Measurements from ENCODE around the gene TIGAR.

The TIGAR gene, protein sequence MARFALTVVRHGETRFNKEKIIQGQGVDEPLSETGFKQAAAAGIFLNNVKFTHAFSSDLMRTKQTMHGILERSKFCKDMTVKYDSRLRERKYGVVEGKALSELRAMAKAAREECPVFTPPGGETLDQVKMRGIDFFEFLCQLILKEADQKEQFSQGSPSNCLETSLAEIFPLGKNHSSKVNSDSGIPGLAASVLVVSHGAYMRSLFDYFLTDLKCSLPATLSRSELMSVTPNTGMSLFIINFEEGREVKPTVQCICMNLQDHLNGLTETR

DNA sequence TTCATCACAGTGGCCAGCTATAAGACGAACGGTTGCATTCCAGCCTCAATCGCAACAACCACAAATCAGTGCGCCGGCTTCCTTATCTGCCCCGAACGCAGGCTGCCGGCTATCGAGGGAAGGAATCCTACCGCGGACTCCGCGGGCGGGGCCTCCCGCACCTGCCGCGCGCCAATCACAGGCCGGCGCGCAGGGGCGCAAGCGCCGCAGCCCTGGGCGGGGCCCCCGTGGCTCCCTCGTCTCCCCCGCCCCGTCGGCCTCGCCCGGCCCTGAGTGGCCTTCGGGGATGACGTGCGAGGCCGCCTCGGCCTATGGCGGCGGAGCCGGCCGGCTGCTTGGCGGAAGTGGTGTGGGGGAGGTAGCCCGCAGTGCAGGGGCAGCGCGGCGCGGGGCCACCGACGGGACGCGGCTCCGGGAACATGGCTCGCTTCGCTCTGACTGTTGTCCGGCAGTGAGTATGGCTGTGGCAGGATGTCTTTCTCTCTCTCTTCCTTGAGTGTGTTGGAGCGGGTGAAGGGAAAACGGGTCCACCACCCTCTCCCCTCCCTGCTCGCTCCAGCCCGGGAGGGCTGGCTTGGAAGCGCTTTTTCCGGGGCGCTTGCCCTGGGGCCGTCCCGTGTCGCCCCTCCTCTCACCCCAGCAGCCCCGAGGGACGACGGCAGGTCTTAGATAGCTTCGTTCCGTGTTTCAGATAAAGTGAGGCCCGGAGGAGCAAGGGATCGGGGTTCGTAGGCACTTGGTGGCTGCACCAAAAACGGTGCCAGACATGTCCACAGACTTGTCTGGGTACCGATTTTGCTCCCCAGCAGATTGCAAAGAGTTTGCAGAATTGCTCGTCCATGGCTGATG is at the start of gene TIGAR:
Gene TIGAR (plus strand): TSS at position 361 of the 849 bp plus-strand sequence. CDS start 59 bp downstream, at position 420.
- DNase-seq (ENCODE audit: low spot score) = peak; percentile 94

DNA sequence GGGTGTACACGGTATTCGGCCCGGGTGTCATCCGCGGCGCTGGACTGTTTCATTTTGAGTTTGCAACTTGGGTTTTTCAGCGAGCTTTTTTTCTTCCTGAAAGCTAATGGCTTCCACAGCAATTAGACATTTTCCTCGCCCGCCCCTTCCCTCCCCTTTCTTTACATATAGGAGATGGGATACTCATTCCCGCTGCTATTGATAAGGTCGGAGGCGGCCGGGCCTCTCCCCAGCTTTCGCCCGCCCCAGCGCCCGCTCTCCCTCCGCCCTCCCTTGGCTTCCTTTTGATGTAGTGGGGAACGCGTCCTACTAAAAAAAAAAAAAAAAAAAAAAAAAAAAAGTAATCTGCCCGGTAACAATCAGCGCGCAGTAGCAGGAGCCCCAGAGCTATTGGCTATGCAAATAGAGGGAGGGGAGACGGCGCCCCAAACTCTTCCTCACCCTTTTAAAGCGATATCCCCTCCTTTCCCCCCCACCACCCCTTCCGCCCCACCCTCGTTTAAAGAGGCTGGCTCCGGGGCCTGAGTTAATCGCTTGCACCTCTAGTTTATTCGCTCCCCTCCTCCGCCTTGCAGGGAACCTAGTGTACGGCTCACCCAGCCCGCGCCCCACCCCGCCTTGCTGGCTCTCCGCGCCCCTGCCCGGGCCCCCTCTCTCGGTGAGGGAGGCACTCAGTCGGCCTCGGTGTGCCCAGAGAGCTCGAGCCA is 49.1 kb upstream of the TIGAR start:
- no peak for DNase-seq (ENCODE audit: low spot score)

DNA sequence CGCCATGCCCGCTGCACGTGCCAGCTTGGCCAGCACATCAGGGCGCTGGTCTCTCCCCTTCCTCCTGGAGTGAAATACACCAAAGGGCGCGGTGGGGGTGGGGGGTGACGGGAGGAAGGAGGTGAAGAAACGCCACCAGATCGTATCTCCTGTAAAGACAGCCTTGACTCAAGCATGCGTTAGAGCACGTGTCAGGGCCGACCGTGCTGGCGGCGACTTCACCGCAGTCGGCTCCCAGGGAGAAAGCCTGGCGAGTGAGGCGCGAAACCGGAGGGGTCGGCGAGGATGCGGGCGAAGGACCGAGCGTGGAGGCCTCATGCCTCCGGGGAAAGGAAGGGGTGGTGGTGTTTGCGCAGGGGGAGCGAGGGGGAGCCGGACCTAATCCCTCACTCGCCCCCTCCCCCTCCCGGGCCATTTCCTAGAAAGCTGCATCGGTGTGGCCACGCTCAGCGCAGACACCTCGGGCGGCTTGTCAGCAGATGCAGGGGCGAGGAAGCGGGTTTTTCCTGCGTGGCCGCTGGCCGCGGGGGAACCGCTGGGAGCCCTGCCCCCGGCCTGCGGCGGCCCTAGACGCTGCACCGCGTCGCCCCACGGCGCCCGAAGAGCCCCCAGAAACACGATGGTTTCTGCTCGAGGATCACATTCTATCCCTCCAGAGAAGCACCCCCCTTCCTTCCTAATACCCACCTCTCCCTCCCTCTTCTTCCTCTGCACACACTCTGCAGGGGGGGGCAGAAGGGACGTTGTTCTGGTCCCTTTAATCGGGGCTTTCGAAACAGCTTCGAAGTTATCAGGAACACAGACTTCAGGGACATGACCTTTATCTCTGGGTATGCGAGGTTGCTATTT is 48.4 kb upstream of the TIGAR start:
- no peak for DNase-seq (ENCODE audit: low spot score)

DNA sequence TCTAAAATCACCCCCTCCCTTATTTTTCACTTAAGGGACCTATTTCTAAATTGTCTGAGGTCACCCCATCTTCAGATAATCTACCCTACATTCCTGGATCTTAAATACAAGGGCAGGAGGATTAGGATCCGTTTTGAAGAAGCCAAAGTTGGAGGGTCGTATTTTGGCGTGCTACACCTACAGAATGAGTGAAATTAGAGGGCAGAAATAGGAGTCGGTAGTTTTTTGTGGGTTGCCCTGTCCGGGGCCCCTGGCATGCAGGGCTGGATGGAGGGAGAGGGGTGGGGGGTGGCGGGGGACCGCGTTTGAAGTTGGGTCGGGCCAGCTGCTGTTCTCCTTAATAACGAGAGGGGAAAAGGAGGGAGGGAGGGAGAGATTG is 47.8 kb upstream of the TIGAR start:
- no peak for DNase-seq (ENCODE audit: low spot score)

DNA sequence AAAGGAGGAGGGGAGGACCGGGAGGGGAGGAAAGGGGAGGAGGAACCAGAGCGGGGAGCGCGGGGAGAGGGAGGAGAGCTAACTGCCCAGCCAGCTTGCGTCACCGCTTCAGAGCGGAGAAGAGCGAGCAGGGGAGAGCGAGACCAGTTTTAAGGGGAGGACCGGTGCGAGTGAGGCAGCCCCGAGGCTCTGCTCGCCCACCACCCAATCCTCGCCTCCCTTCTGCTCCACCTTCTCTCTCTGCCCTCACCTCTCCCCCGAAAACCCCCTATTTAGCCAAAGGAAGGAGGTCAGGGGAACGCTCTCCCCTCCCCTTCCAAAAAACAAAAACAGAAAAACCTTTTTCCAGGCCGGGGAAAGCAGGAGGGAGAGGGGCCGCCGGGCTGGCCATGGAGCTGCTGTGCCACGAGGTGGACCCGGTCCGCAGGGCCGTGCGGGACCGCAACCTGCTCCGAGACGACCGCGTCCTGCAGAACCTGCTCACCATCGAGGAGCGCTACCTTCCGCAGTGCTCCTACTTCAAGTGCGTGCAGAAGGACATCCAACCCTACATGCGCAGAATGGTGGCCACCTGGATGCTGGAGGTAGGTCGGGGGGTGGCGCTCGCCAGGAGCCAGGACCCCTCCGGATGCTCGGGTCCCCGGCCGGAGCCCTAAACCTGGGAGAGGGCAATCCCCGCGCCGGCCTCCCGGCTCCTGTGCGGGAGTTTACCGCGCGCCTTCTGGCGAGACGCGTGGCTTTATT is 47.2 kb upstream of the TIGAR start, which contains the start of gene CCND2:
Gene CCND2 (plus strand): TSS at position 111 of the 744 bp plus-strand sequence. CDS start 279 bp downstream, at position 390.
- DNase-seq (ENCODE audit: low spot score) = no peak

DNA sequence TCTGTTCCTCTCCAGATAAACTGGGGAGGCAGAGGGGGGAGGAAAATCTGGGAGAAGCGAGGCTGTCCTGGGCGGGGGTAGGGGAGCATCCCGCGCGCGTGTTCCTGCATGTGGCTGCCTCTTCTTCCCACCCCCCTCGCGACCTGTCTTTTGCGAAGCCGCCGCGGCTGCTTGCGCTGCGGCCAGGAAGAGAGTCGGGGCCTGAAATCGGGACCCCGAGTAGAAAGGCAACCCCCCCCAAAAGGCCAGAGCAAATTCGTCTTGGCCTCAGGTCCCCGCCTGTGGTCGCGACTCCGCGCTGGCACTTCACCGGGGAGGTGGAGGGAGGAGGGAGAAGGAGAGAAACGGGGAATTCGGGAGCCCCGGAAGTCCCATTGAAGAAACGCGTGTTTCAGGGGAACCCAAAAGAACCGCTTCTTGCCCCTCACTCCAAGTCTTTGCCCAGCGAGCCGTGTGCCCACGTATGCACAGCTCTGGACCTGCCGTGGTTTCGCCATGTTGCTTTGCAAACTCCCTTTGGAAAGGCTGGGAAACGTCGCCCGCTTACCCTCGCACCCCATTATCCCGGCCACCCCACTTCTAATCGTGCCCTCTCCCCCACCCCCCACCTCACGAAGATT is 46.5 kb upstream of the TIGAR start:
- DNase-seq (ENCODE audit: low spot score) = no peak

DNA sequence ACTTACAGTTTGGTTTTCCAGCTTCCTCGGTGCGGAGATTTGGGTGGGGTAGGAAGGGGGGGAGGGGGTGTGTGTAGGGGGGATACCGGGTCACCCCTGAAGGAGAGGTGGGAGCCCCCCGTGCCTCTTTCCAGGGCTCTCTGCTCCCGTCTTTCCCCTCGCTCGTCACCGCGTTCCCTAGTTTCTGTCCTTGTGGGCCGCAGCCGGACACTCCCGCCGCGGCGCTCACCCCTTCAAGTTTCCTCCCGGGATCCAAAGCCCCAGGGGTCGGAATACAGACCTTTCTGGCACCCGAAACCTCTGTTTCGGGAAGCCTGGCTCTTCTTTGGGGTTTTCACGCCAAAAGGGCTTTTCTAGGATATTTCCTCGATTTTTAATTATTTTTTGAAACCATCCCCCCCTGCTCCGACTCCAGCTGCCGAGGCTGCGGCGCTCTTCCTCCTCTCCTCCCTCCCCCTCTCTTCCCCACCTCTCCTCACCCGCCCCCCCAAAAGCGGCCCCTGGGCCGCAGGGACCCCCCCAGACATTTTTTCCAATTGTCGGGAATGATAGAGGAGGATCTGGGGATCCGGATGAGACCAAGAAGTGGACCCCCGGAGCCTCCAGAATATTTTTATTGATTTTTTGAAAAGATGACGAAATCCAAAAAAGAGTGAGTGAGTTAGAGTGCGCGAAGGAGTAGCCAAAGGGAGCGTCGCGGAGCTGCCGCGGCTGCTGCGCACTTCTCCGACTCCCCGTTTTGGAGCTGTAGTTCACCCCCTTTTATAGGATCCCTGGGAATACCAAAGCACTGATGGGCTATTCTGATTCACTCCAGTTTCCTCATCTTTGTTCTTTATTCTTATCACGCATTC is 45.8 kb upstream of the TIGAR start:
- DNase-seq (ENCODE audit: low spot score) = no peak

DNA sequence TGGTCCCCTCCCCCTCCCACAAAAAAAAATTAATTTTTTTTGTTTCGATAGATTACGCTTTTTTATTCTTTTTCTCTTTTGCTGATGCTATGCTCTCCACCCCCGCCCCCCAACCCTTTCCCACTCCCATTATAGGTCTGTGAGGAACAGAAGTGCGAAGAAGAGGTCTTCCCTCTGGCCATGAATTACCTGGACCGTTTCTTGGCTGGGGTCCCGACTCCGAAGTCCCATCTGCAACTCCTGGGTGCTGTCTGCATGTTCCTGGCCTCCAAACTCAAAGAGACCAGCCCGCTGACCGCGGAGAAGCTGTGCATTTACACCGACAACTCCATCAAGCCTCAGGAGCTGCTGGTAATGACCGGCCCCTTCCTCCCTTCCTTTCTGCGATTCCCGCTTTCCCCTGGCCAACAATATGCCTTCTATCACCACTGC is 45.1 kb upstream of the TIGAR start:
- no peak for DNase-seq (ENCODE audit: low spot score)

DNA sequence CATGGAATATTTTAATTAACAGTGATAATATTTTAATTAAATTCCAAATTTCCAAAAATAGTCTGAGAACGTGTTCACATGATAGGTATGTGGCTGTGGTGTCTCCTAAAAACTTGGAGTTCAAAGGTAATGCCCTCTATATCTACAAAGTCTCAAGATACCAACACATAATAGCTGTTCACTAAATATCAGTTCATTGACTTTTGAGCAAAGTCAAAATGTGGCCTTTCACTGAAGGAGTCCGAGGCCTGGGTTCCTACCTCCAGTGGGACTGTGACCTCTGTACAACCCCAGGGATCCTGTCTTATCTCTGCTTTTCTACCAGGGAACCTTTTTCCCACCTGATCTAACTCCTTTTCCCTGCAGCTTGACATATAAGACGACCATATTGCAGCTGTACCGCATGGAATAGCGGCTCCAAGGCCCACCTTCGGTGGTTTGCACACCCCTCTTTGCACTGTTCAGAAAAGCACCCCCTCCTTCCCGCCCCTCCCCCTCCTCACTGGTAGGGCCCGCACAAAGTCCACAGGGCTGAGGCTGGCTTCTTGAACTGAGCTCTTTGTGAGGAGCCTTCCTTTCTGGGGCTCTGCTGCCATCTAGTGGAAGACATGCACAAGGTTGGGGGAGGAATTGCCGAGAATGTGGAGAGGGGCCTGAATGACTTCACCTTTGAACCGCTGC is 44.3 kb upstream of the TIGAR start:
- DNase-seq (ENCODE audit: low spot score) = peak; percentile 89

DNA sequence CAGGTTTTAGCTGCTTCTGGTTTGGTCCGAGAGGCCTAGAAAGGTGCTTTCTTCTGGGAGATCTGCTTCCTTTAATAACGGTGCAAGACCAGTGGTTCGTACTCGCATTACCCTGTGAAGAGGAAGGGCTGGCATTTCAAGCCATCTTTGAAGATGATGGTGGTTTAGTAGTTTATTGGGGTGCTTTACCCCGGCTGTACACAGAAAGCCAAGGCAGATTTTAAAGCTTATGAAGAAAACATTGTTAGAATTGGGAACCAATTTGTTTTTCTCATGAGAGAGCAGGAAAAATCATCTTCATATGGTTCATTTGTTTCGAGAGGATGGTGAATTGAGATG is 43.8 kb upstream of the TIGAR start:
- no peak for DNase-seq (ENCODE audit: low spot score)

DNA sequence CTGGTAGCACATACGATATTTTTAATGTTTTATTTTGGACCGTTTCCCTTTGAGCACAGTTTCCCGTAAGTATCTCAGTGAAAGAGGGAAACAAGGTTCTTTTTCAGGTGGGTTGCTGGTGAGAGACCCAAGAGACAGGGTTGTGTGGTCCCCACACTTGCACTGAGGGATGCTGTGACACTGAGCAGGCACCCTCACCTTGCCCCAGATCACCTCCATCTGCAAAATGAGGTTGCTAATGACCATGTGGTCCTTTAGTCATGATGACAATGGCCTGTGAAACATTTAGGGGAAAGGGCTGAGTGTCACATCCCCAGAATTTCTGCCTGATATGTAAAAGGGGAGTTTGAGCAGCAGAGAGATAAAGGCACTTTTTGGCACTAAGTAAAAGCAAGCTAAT is 43.2 kb upstream of the TIGAR start:
- DNase-seq (ENCODE audit: low spot score) = no peak

DNA sequence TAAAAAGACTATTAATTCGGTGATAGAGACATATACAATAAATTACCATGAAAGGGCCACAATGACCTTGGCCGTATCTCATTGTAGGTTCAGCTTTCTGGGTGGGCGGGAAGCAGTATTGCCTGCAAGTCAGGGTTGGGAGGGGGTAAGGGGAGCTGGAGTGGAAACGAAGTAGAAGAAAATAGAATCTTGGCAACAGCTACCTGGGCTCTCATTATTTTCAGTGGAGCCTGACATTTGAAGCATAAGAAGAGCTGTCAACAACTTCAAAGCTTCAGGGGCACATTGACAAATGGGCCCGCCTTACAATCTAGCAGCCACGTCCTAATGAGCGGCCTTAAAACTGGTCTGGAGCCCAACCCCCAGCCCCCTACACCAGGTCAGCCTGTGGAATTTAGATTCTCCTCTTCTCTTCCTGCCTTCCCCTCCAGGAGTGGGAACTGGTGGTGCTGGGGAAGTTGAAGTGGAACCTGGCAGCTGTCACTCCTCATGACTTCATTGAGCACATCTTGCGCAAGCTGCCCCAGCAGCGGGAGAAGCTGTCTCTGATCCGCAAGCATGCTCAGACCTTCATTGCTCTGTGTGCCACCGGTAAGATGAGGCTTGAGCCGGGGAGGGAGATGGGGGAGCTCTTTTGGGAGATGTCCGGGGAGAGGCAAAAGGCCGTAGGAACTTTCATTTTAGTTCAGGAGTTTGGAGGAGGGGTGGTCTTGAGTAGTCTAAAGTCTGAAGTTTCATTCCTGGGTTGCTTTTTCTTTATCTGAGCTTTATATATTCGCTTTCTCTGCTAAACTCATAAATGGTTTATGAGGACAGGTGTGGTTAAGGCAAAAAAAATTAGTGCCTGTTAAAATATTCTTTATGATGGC is 42.5 kb upstream of the TIGAR start:
- no peak for DNase-seq (ENCODE audit: low spot score)

DNA sequence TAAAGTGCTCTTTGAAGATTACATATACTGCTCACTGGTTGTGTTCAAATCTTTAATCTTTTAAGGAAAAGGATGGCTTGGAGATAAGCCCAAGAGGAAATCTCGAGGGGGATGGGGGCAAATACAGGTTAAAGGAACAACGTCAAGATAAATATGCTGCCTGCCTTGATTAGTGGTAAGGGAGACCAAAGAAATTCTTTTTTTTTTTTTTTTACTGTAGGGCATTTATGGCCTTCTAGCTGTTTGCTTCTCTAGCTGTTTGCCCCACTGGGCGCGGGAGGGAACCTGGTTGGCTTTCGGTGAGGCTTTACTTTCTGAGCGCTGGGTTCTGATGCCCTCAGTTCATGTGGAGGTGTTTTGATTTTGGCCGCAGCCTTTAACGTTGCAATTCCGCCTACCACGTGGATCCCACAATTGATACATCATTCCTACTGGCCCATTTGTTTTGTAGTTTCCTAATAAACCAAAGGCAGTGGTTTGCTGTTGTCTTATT is 41.8 kb upstream of the TIGAR start:
- no peak for DNase-seq (ENCODE audit: low spot score)

DNA sequence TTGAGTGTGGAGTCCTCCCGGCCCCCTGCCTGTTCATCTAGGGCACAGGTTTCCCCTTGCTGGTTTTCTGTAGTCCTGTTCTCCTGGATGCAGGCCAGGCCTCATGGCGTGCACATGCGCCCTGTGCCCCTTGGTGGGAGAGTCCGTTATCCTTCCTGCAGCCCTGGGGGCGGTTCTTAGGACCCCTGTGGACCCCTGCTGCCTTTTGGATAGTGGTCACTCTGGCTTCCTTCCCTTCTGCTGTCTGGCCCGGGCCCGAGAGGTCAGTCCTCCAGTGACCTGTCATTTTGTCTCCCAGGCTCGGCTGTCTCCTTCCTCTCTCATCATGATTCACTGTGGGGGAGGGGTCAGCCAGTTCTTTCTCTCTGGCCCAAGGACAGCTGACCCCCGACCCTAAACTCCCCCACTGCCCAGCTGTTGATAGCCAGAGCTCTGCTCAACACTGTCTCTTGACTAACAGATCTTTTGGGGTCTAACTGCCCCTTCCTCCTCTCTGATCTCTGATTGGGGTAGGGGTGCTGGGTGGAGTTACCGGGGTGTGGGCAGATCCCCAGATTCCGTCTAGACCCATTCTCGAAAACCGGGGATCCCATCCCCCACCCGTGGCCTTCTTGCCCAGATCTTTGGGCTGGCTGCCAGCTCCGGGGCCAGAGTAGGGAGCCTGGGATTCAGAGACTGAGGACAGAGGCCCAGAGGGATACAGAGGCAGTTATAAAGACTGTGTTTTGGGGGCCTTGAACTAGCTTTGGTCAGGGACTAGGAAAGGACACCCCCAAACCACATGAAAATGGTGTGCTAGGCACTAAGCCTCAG is 40.5 kb upstream of the TIGAR start:
- DNase-seq (ENCODE audit: low spot score) = no peak

DNA sequence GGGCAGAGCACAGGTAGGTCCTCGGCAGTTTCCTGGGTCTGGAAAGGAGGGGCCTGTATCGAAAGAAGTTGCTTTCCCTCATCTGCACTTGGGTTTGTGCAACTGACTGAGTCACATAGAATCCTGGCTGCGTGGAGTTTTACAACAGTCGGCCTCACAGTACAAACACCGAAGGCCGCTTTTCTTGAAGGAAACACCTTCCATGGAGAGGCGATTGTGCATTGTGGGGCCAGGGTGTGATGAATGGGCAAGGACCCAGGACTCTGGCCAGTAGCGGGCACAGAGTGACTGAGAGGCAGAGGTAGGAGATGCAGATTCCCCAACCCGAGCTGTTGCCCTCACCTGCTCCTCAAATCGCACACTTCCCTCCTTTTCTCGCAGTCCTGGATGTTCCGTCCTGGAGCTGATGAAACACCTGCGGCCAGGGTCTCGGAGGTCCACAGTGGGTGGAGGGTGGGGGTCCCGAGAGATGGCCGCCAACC is 39.8 kb upstream of the TIGAR start:
- DNase-seq (ENCODE audit: low spot score) = no peak

DNA sequence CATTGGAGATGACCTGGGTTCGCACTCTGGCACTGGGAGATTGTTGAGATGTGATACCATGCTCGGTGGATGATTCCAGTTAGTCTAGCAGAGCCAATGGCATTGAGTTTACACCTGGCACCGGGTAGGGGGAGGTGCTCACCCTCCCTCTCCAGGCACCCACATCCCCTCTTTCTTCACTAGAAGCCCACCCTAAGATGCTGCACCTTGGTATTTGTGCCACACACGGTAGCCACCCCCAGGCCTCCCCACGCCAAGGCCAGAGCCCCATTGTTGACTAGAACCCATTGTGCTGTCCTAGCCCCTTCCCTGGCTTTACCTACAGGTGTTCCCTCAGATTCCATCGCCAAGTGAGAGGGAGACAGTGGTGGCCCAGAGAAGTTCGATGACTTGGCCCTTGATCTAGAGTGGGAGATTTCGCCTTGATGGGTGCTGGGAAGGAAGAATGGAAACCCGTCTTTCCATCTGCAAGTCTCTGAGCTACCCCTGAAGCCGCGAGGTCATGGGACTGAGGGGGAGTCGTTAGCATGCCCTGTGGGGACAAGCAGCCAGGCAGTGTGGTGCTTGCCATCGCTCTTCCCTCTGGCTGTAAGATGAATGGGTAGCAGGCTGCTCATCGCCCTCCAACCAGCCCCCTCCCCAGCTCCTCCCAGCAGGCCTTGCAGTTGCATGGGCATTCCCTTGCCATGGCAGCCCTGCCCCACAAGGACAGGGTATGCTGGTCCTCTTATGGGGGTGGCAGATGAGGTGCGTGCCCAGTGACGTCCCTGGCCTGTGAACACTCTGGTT is 38.7 kb upstream of the TIGAR start:
- no peak for DNase-seq (ENCODE audit: low spot score)
